ENCODE data around the gene FIGN.

Gene FIGN

DNA sequence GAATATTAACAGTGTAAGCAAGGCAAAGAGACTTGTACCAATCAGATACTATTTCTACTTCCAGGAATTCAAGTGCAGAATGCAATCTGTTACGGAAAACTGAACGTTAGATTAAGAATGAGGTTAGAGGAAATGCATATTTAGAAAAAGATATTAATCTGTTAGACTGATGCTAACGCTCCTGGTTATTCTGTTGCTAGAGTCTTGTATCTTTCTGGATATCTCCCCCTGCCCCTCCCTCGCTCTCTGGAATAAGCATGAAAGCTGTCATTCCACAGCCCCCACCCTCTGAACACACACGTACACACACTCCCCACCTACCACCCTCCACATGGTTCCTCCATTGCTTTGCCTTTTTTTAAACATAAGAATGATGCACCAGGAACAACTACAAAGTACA is 24.1 kb downstream of the FIGN start:
- Histone ChIP-seq H3K4me3 (ENCODE audit: low read depth, low read length) (no peak overlapping the region), H3K9ac (ENCODE audit: low read length) (no peak overlapping the region), H2BK12ac (ENCODE audit: low read length) (no peak overlapping the region), H2BK5ac (ENCODE audit: low read depth, low read length, poor library complexity) (no peak overlapping the region), H4K8ac (ENCODE audit: low read depth, low read length) (no peak overlapping the region), H3K23ac (ENCODE audit: low read length) (no peak overlapping the region), H3K4ac (ENCODE audit: low read depth, low read length) (peak overlapping the region; percentile 19), H3K14ac (ENCODE audit: low read length) (no peak overlapping the region), H3K79me2 (ENCODE audit: control insufficient read depth, insufficient read depth, low read length, poor library complexity) (no peaks in the 10 kb centered on the region), H3K18ac (ENCODE audit: low read length) (no peak overlapping the region), H3K27me3 (ENCODE audit: insufficient read depth, low read length) (no peaks in the 10 kb centered on the region), H3K4me2 (ENCODE audit: low read length) (no peak overlapping the region), H3K9me3 (ENCODE audit: insufficient read depth, low read depth, low read length) (no peaks in the 10 kb centered on the region), H2AK5ac (ENCODE audit: low read length) (no peak overlapping the region), H3K27ac (ENCODE audit: low read depth, low read length) (no peak overlapping the region), H4K12ac (ENCODE audit: low read depth, low read length) (no peak overlapping the region), H3K36me3 (ENCODE audit: control insufficient read depth in 1 of 2, insufficient read depth in 2 of 2, low read length in 2 of 2) (no peaks in the 10 kb centered on the region), H2AFZ (ENCODE audit: insufficient read depth, low read length, poor library complexity) (no peak overlapping the region), H3K79me1 (ENCODE audit: low read length) (no peaks in the 10 kb centered on the region), H2BK120ac (ENCODE audit: insufficient read depth, low read length, poor library complexity) (no peak overlapping the region), H3K4me1 (ENCODE audit: control insufficient read depth in 1 of 2, insufficient read depth in 2 of 2, low read length in 2 of 2) (peaks cover 3 to 6% of the 10 kb centered on the region in 2 experiments), H4K91ac (ENCODE audit: low read depth, low read length) (no peak overlapping the region)
- 100% methylated on average over 2 of the region's 5 CpGs for WGBS (ENCODE audit: extremely low coverage, insufficient coverage, insufficient read length)
- no peak for DNase-seq

DNA sequence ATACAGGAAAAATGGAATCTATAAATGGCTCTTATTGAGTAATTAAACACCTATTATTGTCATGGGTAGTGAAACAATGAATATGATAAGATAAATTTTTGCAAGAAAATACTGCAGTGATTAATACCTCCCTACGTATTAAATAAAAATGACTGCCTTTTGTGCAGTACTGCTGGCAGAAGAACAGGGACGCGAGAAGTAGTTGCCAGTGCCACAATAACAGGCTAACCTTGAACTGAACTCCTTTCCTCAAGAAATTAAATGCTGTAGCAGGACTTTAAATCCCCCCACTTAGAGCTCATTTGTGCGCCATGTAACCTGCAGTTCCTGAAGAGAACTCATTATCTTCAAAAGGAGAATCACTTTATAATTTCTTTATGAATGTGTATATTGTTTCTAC is 24.6 kb downstream of the FIGN start:
- Histone ChIP-seq H3K27me3 (ENCODE audit: insufficient read depth, low read length) (no peaks in the 10 kb centered on the region), H2AK5ac (ENCODE audit: low read length) (no peak overlapping the region), H2AFZ (ENCODE audit: insufficient read depth, low read length, poor library complexity) (no peak overlapping the region), H4K12ac (ENCODE audit: low read depth, low read length) (no peak overlapping the region), H2BK12ac (ENCODE audit: low read length) (no peak overlapping the region), H3K9me3 (ENCODE audit: insufficient read depth, low read depth, low read length) (no peaks in the 10 kb centered on the region), H2BK120ac (ENCODE audit: insufficient read depth, low read length, poor library complexity) (no peak overlapping the region), H3K4ac (ENCODE audit: low read depth, low read length) (no peak overlapping the region), H3K4me3 (ENCODE audit: low read depth, low read length) (no peak overlapping the region), H3K4me2 (ENCODE audit: low read length) (no peak overlapping the region), H2BK5ac (ENCODE audit: low read depth, low read length, poor library complexity) (no peak overlapping the region), H3K23ac (ENCODE audit: low read length) (no peak overlapping the region), H3K27ac (ENCODE audit: low read depth, low read length) (no peak overlapping the region), H3K79me1 (ENCODE audit: low read length) (no peaks in the 10 kb centered on the region), H3K36me3 (ENCODE audit: control insufficient read depth in 1 of 2, insufficient read depth in 2 of 2, low read length in 2 of 2) (no peaks in the 10 kb centered on the region), H4K91ac (ENCODE audit: low read depth, low read length) (no peak overlapping the region), H3K14ac (ENCODE audit: low read length) (no peak overlapping the region), H3K18ac (ENCODE audit: low read length) (no peak overlapping the region), H4K8ac (ENCODE audit: low read depth, low read length) (no peak overlapping the region), H3K4me1 (ENCODE audit: control insufficient read depth in 1 of 2, insufficient read depth in 2 of 2, low read length in 2 of 2) (peaks cover 3 to 6% of the 10 kb centered on the region in 2 experiments), H3K9ac (ENCODE audit: low read length) (no peak overlapping the region), H3K79me2 (ENCODE audit: control insufficient read depth, insufficient read depth, low read length, poor library complexity) (no peaks in the 10 kb centered on the region)
- no CpG with 5 or more reads among the region's 4 CpGs for WGBS (ENCODE audit: extremely low coverage, insufficient coverage, insufficient read length)
- no peak for DNase-seq

DNA sequence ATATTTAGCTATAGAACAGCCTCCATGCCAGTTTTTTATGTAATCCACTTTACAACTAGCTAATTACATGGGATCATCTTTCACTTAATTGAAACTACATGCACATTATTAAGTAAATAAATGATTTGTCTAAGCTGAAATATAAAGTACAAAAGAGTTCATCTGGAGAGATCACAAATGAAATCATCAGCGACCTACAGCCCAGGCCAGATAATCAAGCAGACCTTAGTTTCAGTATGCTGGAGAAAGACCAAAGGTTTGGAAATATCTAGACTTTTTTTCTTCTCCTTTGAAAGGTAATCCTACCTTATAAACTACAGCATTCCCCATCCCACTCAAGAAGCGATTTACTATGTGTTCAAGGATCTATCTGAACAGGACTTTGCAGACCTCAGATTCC is 26.5 kb downstream of the FIGN start:
- H3K79me1 ChIP-seq (ENCODE audit: low read length): no peaks in the 10 kb centered on the region
- H3K27me3 ChIP-seq (ENCODE audit: insufficient read depth, low read length): no peaks in the 10 kb centered on the region
- no peak for DNase-seq
- H3K23ac ChIP-seq (ENCODE audit: low read length): no peak overlapping the region
- no peak overlapping the region for H3K27ac ChIP-seq (ENCODE audit: low read depth, low read length)
- H2BK120ac ChIP-seq (ENCODE audit: insufficient read depth, low read length, poor library complexity): no peak overlapping the region
- no peak overlapping the region for H2BK5ac ChIP-seq (ENCODE audit: low read depth, low read length, poor library complexity)
- peaks cover 0 to 1% of the 10 kb centered on the region in 2 experiments for H3K4me1 ChIP-seq (ENCODE audit: control insufficient read depth in 1 of 2, insufficient read depth in 2 of 2, low read length in 2 of 2)
- no peak overlapping the region for H2AK5ac ChIP-seq (ENCODE audit: low read length)
- no peak overlapping the region for H4K8ac ChIP-seq (ENCODE audit: low read depth, low read length)
- no peaks in the 10 kb centered on the region for H3K9me3 ChIP-seq (ENCODE audit: insufficient read depth, low read depth, low read length)
- H3K9ac ChIP-seq (ENCODE audit: low read length): no peak overlapping the region
- no peak overlapping the region for H2BK12ac ChIP-seq (ENCODE audit: low read length)
- H4K12ac ChIP-seq (ENCODE audit: low read depth, low read length): no peak overlapping the region
- H3K4me3 ChIP-seq (ENCODE audit: low read depth, low read length): no peak overlapping the region
- WGBS (ENCODE audit: extremely low coverage, insufficient coverage, insufficient read length): no CpG with 5 or more reads among the region's 2 CpGs
- H4K91ac ChIP-seq (ENCODE audit: low read depth, low read length): no peak overlapping the region
- peaks cover 0 to under 1% of the 10 kb centered on the region in 2 experiments for H3K36me3 ChIP-seq (ENCODE audit: control insufficient read depth in 1 of 2, insufficient read depth in 2 of 2, low read length in 2 of 2)
- H3K18ac ChIP-seq (ENCODE audit: low read length): no peak overlapping the region
- no peak overlapping the region for H3K4me2 ChIP-seq (ENCODE audit: low read length)
- peaks cover under 1% of the 10 kb centered on the region for H3K79me2 ChIP-seq (ENCODE audit: control insufficient read depth, insufficient read depth, low read length, poor library complexity)
- H3K4ac ChIP-seq (ENCODE audit: low read depth, low read length): no peak overlapping the region
- no peak overlapping the region for H2AFZ ChIP-seq (ENCODE audit: insufficient read depth, low read length, poor library complexity)
- no peak overlapping the region for H3K14ac ChIP-seq (ENCODE audit: low read length)

DNA sequence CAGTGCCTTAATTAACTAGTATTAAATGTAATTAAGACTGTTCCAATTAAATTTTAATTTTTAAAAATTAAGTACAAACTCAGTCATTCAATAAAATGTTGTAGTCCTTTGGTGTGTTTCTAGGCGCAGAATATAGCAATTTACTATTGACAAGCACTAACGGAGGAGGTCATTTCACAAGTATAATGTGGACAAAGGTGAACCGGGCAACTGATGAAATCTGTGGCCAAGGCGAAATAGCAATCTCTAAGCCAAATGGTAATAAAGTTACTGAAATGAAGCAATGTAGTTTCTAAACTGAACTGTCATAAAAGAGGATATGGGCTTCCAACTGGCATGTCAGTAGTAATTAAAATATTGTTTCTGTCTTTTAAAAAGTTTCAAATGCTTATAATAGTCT is 27.5 kb downstream of the FIGN start:
- no peak overlapping the region for H3K18ac ChIP-seq (ENCODE audit: low read length)
- H3K14ac ChIP-seq (ENCODE audit: low read length): no peak overlapping the region
- H2BK5ac ChIP-seq (ENCODE audit: low read depth, low read length, poor library complexity): no peak overlapping the region

More for the DNA sequence above, 27.5 kb downstream of the FIGN start:
- Histone ChIP-seq H3K4me2 (ENCODE audit: low read length) (no peak overlapping the region), H3K36me3 (ENCODE audit: control insufficient read depth in 1 of 2, insufficient read depth in 2 of 2, low read length in 2 of 2) (peaks cover 0 to 2% of the 10 kb centered on the region in 2 experiments), H3K4me1 (ENCODE audit: control insufficient read depth in 1 of 2, insufficient read depth in 2 of 2, low read length in 2 of 2) (peaks cover 0 to 2% of the 10 kb centered on the region in 2 experiments), H3K23ac (ENCODE audit: low read length) (no peak overlapping the region), H2AK5ac (ENCODE audit: low read length) (no peak overlapping the region), H4K8ac (ENCODE audit: low read depth, low read length) (no peak overlapping the region), H3K27me3 (ENCODE audit: insufficient read depth, low read length) (no peaks in the 10 kb centered on the region), H3K4ac (ENCODE audit: low read depth, low read length) (no peak overlapping the region), H4K12ac (ENCODE audit: low read depth, low read length) (no peak overlapping the region), H3K9ac (ENCODE audit: low read length) (no peak overlapping the region), H4K91ac (ENCODE audit: low read depth, low read length) (no peak overlapping the region), H3K9me3 (ENCODE audit: insufficient read depth, low read depth, low read length) (no peaks in the 10 kb centered on the region), H3K79me2 (ENCODE audit: control insufficient read depth, insufficient read depth, low read length, poor library complexity) (peaks cover 2% of the 10 kb centered on the region), H2BK120ac (ENCODE audit: insufficient read depth, low read length, poor library complexity) (no peak overlapping the region), H3K27ac (ENCODE audit: low read depth, low read length) (no peak overlapping the region), H3K79me1 (ENCODE audit: low read length) (no peaks in the 10 kb centered on the region), H3K4me3 (ENCODE audit: low read depth, low read length) (no peak overlapping the region), H2BK12ac (ENCODE audit: low read length) (no peak overlapping the region), H2AFZ (ENCODE audit: insufficient read depth, low read length, poor library complexity) (no peak overlapping the region)
- WGBS (ENCODE audit: extremely low coverage, insufficient coverage, insufficient read length): no CpG with 5 or more reads among the region's 4 CpGs
- peak in 1 of 2 donors; percentile 12 for DNase-seq
